NCI-H2196 (cell line): ENCODE results near the gene ST8SIA6.
"Not testable (repeated sequence)": the region's sequence is repeated elsewhere in the genome, so short reads cannot be mapped to it uniquely, and the experiment has no call there.

ENCODE experiments used
- DNase-seq: peaks from one replicate; lab custom pipeline; 2025; ENCODE audit not compliant: unreplicated experiment; lab: John Stamatoyannopoulos, UW

Gene ST8SIA6

GRCh38 chr10:17460756-17461155, 6.4 kb upstream of the ST8SIA6 start:
- no peak for DNase-seq

GRCh38 chr10:17457083-17457482, 2.7 kb upstream of the ST8SIA6 start:
- DNase-seq: no peak

GRCh38 chr10:17456032-17456548, 1.7 kb upstream of the ST8SIA6 start:
- no peak for DNase-seq

GRCh38 chr10:17455015-17455520, 673 bp upstream of the ST8SIA6 start:
- no peak for DNase-seq

GRCh38 chr10:17453373-17454091, 863 bp downstream of the ST8SIA6 start:
- DNase-seq: no peak

DNA sequence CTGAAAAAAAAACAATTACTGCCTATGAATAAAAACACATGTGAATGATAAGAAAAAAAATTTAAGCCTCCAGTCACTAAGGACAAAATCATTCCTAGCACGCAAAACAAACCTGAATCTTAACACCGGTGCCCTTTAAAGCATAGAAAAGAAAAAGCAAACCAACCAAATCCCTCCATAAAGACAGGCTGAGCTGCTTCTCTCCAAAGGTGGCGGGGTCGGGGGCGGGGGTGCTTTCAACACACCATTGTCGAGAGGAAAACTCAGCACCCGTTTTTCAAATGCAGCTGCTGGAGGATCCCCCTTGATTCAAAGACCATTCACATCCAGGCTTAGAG, 1.4 kb downstream of the ST8SIA6 start:
- no peak for DNase-seq

DNA sequence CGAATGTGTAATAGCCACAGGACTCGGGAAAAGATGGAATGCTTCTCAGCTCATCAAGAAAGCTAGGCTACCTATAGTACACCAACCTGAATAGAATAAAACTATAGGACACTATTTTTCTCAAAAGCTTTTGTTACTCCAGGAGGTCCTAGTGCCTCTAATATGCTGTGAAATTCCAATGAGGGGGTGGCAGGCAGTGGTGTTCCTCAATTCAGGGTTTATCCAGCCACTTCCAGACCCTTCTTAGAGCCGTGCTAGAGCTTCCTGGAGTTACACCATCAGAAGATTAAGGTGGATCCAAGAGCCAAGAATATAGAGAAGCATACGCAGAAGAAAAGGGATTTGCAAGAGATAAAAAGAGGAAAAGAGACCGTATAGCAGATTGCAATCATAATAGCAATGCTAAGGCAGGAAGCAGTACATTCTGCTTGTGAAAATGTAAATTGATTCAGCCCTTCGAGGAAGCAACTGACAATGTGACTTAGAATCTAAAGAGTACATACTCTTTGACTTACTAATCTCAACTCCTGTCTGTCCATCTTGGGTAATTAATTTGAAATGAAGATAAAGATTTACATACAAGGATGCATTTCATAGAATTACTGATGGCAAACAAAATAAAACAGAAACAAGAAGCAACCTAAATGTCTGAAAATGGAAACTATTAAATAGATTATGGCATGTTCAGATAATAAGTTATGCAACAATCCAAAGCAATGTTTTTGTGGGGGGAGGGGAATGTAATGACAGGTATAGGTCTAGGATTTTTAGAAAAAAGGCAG, 2.1 kb downstream of the ST8SIA6 start:
- no peak for DNase-seq

DNA sequence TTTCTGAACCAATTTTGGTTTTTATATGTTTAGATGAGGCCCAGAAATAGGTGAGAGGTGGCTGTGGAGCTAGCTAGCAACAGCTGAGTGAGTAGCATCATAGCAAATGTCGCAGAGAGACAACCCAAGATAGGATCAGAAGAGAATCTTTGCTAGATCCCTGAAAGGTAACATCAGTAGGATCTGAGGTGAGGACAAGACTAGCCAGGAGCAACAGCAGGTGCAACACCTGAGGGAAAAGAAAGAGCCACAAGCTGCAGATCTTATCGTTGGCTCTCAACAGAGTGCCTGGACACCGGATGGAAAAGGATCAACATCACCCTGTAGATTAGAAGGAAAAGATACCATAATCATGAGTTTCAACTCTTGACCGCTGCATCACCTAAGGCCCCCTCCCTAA, 4.4 kb downstream of the ST8SIA6 start:
- no peak for DNase-seq

DNA sequence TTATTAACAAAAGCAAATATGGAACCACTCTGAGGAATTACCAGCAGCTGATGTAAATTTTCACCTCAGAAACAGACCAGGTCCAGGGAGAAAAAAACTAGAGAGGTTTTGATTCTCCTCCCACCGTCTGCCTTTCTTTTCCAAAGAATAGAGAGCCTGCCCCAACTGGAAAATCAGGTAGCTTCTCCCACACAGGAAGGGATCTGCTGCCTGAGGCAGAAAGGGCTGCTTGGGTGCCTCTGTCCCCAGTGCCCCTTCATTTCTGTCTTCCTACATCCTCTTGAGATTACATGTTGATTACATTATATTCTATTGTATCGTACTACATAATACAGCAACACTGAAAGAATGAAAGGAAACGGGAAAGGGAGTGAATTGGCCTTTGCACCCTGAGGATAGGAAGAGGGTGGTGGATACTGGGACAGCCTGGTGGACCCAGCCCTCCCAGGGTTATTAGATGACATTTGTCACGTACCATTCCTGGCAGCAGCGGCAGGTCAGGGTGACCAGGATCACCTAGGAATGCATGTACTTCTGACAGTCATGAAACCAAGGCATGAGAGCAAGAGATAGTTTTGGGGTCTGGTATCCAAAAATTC, 8.9 kb downstream of the ST8SIA6 start:
- no peak for DNase-seq

DNA sequence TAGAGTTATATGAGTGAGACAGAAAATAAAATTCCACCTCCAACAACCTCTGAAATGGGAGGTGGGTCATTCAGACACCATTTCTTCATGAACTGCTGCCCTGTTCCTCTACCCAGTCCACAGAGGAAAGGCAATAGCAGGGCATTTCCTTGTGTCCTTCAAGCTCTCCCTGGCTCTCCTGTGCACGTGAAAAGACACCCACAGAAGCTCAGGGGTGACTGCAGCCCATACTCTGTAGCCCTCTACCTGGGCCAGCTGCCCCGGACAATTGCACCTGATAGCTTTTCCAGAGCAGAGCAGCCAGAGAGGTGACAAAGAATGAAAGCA, 10.0 kb downstream of the ST8SIA6 start:
- DNase-seq: no peak

- no peak for DNase-seq
Observed at GRCh38 chr10:17443707-17444387, 10.5 kb downstream of the ST8SIA6 start.

DNA sequence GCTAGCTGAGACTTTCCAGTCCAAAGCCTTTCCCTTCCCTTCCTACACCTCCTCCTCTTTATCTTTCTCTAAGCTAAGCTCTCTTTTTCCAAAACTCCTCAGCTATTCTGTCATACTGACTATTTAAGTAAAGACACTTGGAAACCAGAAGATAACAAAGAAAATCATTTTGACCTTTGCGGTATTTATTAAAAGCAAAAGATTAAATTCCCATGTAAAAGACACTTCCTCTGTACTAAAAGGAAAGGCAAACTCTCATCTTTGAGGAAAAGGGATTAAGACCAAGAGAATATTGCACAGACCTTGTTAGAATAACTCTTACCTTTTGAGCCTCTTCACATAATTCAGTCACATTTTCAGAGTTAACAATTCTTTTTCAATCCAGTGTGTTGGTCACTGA, 15.8 kb downstream of the ST8SIA6 start:
- no peak for DNase-seq

GRCh38 chr10:17436578-17436977, 17.8 kb downstream of the ST8SIA6 start:
- DNase-seq: not testable (repeated sequence)

DNA sequence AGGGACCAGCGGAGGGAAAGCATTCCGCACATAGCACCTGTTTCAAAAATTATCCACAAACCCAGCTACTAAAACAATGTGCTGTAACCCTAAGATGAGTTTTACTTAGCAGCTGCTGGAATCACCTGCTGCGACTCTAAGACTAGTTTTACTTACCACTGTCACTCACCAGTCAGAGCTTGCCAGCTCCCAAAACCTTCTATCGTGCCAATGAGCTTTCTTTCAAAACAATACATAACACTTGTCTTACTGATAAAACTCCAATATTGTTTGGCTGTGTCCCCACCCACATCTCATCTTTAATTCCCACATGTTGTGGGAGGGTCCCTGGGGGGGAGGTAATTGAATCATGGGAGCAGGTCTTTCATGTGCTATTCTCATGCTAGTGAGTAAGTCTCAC, 18.4 kb downstream of the ST8SIA6 start:
- no peak for DNase-seq

GRCh38 chr10:17435187-17435586, 19.2 kb downstream of the ST8SIA6 start:
- DNase-seq: no peak

- no peak for DNase-seq
Observed at GRCh38 chr10:17432723-17433122, 21.7 kb downstream of the ST8SIA6 start.

- no peak for DNase-seq
Observed at GRCh38 chr10:17431871-17432311, 22.5 kb downstream of the ST8SIA6 start.

DNA sequence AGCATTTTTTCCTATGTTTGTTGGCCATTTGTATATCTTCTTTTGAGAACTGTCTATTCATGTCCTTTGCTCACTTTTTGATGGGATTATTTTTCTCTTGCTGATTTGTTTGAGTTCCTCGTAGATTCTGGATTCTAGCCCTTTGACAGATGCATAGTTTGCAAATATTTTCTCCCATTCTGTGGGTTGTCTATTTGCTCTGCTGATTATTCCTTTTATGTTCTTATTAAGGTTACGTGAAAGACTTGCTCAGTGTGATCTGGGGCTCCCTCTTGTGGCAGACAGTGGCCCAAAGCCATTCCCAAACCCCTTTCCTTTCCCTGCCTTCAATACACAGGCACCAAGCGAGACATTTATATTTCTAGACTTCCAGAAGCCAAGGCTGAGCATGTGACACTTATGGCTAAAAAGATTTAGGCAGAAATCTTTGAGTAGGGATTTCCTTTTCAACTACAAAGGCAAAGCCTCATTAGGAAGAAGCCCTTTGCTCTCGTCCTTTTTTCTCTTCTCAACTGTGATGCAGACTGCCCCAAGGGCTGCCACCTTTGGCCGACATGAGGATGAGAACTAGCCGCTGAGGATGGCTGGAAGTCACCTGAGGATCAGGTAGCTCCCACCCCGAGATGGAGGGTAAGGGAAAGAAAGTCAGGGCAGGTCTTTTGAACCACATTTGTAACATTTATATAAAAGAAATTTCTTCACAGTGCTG, 23.6 kb downstream of the ST8SIA6 start:
- DNase-seq: peak; percentile 32

GRCh38 chr10:17429490-17429889, 24.9 kb downstream of the ST8SIA6 start:
- DNase-seq: no peak

DNA sequence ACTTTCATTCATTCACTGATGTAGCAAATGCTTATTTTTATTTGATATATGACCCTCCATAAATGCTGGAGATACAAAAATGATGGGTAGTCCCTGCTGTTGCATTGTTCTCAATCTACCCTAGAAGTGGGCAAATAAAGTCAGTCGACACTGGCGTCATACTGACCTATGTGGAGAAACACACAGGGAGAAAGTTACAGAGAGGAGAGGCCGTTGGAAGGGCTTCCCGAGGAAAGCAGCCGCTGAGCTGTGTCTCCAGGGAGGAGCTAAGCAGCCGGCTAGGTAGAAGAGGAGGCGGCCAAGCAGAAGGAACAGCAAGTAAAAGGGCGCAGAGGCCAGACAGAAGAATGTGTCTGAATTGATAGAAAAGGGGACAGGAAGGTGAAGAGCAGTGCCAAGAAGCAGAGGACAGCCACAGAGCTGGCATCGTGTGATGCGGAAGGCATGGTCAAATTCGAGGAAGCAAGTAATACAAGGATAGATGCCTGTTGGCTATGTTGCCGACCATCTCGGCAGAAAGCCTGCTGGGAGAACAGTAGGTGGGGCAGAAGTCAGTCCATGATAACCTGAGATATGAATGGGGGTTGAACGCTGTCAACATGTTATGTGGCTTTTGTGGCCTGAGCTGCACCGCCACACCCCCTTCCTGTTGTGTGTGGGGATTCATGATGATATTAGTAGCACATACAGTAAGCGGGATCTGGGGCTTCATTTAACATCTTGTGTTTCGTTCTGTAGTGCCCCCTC, 25.9 kb downstream of the ST8SIA6 start:
- no peak for DNase-seq
